H9 (cell line): ENCODE data around the gene SYNE3. TPM values are rescaled to one million over a fixed set of nuclear protein-coding genes. Genes with fewer than 3 reads are reported as not detected.

Source experiments
- DNase-seq: peaks from one replicate; pipeline ENCODE4 v3.0.0-alpha.2; 2017
- H2AFZ ChIP-seq: one replicate; pipeline ENCODE4 v1.6.1; 2013; ENCODE audit warnings: mild to moderate bottlenecking, low read length, control low read depth, moderate library complexity
- H2AK5ac ChIP-seq: 2 replicates; pipeline ENCODE4 v1.6.1; 2013; ENCODE audit warnings: low read length, control low read depth, mixed read lengths; ENCODE audit not compliant: insufficient read length
- H2BK120ac ChIP-seq: one replicate; pipeline ENCODE4 v1.6.1; 2013; ENCODE audit warnings: low read depth, mild to moderate bottlenecking, low read length, control low read depth, inconsistent platforms; ENCODE audit not compliant: poor library complexity, severe bottlenecking
- H2BK12ac ChIP-seq: 2 replicates; pipeline ENCODE4 v1.6.1; 2013; ENCODE audit warnings: low read length, control low read depth, mixed read lengths, low read depth; ENCODE audit not compliant: insufficient read length
- H2BK15ac ChIP-seq: 2 replicates; pipeline ENCODE4 v1.6.1; 2013; ENCODE audit warnings: low read depth, low read length, control low read depth
- H2BK20ac ChIP-seq: one replicate; pipeline ENCODE4 v1.6.1; 2013; ENCODE audit warnings: low read depth, mild to moderate bottlenecking, low read length, control low read depth, inconsistent platforms; ENCODE audit not compliant: poor library complexity, severe bottlenecking
- H2BK5ac ChIP-seq: 2 replicates; pipeline ENCODE4 v1.6.1; 2013; ENCODE audit warnings: low read length, control low read depth, mixed read lengths; ENCODE audit not compliant: insufficient read length
- H3K14ac ChIP-seq: 2 replicates; pipeline ENCODE4 v1.6.1; 2013; ENCODE audit warnings: low read length, control low read depth; ENCODE audit not compliant: insufficient read depth
- H3K18ac ChIP-seq: 2 replicates; pipeline ENCODE4 v1.6.1; 2013; ENCODE audit warnings: low read depth, mild to moderate bottlenecking, mixed read lengths, low read length, control low read depth; ENCODE audit not compliant: insufficient read length
- H3K23ac ChIP-seq: 2 replicates; pipeline ENCODE4 v1.6.1; 2013; ENCODE audit warnings: low read length, control low read depth, mixed read lengths, low read depth; ENCODE audit not compliant: insufficient read length
- H3K23me2 ChIP-seq: 2 replicates; pipeline ENCODE4 v1.6.1; 2013; ENCODE audit warnings: low read depth, mild to moderate bottlenecking, mixed read lengths, low read length, control low read depth; ENCODE audit not compliant: insufficient read length, poor library complexity, severe bottlenecking
- H3K27ac ChIP-seq: 2 replicates; pipeline ENCODE4 v1.5.1; 2013; ENCODE audit warnings: low read length, control low read depth, mixed read lengths, low read depth; ENCODE audit not compliant: insufficient read length
- H3K27me3 ChIP-seq: 2 replicates; pipeline ENCODE4 v1.6.1; 2013; ENCODE audit warnings: low read length, control low read depth, inconsistent platforms; ENCODE audit not compliant: insufficient read depth
- H3K4ac ChIP-seq: 2 replicates; pipeline ENCODE4 v1.6.1; 2013; ENCODE audit warnings: low read depth, mild to moderate bottlenecking, control low read depth, inconsistent platforms, low read length, moderate library complexity
- H3K4me1 ChIP-seq: 2 replicates; pipeline ENCODE4 v1.6.1; 2013; ENCODE audit warnings: low read length, control low read depth, inconsistent platforms; ENCODE audit not compliant: insufficient read depth
- H3K4me2 ChIP-seq: 2 replicates; pipeline ENCODE4 v1.6.1; 2013; ENCODE audit warnings: low read length, control low read depth, mixed read lengths; ENCODE audit not compliant: insufficient read length, insufficient read depth
- H3K56ac ChIP-seq: 2 replicates; pipeline ENCODE4 v1.6.1; 2013; ENCODE audit warnings: low read depth, mild to moderate bottlenecking, mixed read lengths, low read length, control low read depth; ENCODE audit not compliant: insufficient read length
- H3K79me1 ChIP-seq: 2 replicates; pipeline ENCODE4 v1.6.1; 2013; ENCODE audit warnings: low read depth, mild to moderate bottlenecking, moderate library complexity, low read length, control low read depth, inconsistent platforms; ENCODE audit not compliant: insufficient read depth, poor library complexity, severe bottlenecking
- H3K79me2 ChIP-seq: 2 replicates; pipeline ENCODE4 v1.6.1; 2013; ENCODE audit warnings: low read length, control low read depth, inconsistent platforms; ENCODE audit not compliant: insufficient read depth
- H3K9ac ChIP-seq: 2 replicates; pipeline ENCODE4 v1.6.1; 2013; ENCODE audit warnings: low read length, control low read depth, mixed read lengths; ENCODE audit not compliant: insufficient read length; ENCODE audit errors: extremely low read depth
- H3K9me3 ChIP-seq: one replicate; pipeline ENCODE4 v1.6.1; 2013; ENCODE audit warnings: low read depth, low read length, inconsistent platforms; ENCODE audit not compliant: control insufficient read depth
- H3T11ph ChIP-seq: one replicate; pipeline ENCODE4 v1.6.1; 2013; ENCODE audit warnings: mild to moderate bottlenecking, low read length, control low read depth, inconsistent platforms
- H4K20me1 ChIP-seq: one replicate; pipeline ENCODE4 v1.6.1; 2013; ENCODE audit not compliant: control insufficient read depth, insufficient read length, insufficient read depth
- H4K5ac ChIP-seq: 2 replicates; pipeline ENCODE4 v1.6.1; 2013; ENCODE audit warnings: low read depth, mild to moderate bottlenecking, mixed read lengths, low read length, control low read depth; ENCODE audit not compliant: insufficient read length
- H4K8ac ChIP-seq: replicated peaks from 2 replicates; pipeline ENCODE4 v1.6.1; 2013; ENCODE audit warnings: low read length, control low read depth, mixed read lengths, low read depth; ENCODE audit not compliant: insufficient read length
- H4K91ac ChIP-seq: 2 replicates; pipeline ENCODE4 v1.6.1; 2013; ENCODE audit warnings: low read depth, mild to moderate bottlenecking, moderate library complexity, mixed read lengths, low read length, control low read depth; ENCODE audit not compliant: insufficient read length
- H3K27ac Mint-ChIP-seq, 3 experiments: 2 replicates in 2 of 3; 3 replicates in 1 of 3; pipeline ENCODE4 v1.8.0; 2020 to 2021; ENCODE audit warnings: mixed read lengths in 3 of 3, mild to moderate bottlenecking in 1 of 3, moderate library complexity in 1 of 3
- H3K27me3 Mint-ChIP-seq: 2 replicates; pipeline ENCODE4 v1.8.0; 2021; ENCODE audit warnings: low read depth, mild to moderate bottlenecking, moderate library complexity, mixed read lengths
- H3K36me3 Mint-ChIP-seq, 3 experiments: 2 replicates in 2 of 3; 3 replicates in 1 of 3; pipeline ENCODE4 v1.8.0; 2020 to 2021; ENCODE audit warnings: low read depth in 3 of 3, mixed read lengths in 3 of 3; ENCODE audit not compliant: insufficient read depth in 1 of 3
- H3K4me1 Mint-ChIP-seq, 2 experiments: 2 replicates each; pipeline ENCODE4 v1.8.0; 2020; ENCODE audit warnings: mixed read lengths in 2 of 2
- H3K4me3 Mint-ChIP-seq, 2 experiments: 2 replicates in 1 of 2; 3 replicates in 1 of 2; pipeline ENCODE4 v1.8.0; 2020 to 2021; ENCODE audit warnings: mild to moderate bottlenecking in 2 of 2, mixed read lengths in 2 of 2, moderate library complexity in 1 of 2
- H3K9me3 Mint-ChIP-seq, 2 experiments: 2 replicates in 1 of 2; 3 replicates in 1 of 2; pipeline ENCODE4 v1.8.0; 2020; ENCODE audit warnings: mild to moderate bottlenecking in 2 of 2, mixed read lengths in 2 of 2, moderate library complexity in 1 of 2
- WGBS: extraction: QIAGEN DNeasy Blood & Tissue Kit; methylation state at CpG from one replicate; pipeline ENCODE4 v1.1.7; 2013; ENCODE audit warnings: missing lambda C conversion rate, low lambda C conversion rate, mixed read lengths; ENCODE audit not compliant: insufficient read length; ENCODE audit errors: extremely low coverage; 5-methylcytosine and 5-hydroxymethylcytosine counted together
- total RNA-seq: library from RNA; stranded (reverse); gene quantifications from 2 replicates; pipeline ENCODE4 v1.2.1, GENCODE V29; 2021
- TF ChIP-seq, protein P1 (sequence below): fragments of 200-600 bp; sonication (generic); conservative IDR thresholded peaks from 3 replicates; pipeline ENCODE4 v1.8.0; 2021; ENCODE audit warnings: antibody characterized with exemption, mild to moderate bottlenecking

Gene SYNE3
- total RNA-seq, 1 experiment from 2014 or later = 0.11 TPM

DNA sequence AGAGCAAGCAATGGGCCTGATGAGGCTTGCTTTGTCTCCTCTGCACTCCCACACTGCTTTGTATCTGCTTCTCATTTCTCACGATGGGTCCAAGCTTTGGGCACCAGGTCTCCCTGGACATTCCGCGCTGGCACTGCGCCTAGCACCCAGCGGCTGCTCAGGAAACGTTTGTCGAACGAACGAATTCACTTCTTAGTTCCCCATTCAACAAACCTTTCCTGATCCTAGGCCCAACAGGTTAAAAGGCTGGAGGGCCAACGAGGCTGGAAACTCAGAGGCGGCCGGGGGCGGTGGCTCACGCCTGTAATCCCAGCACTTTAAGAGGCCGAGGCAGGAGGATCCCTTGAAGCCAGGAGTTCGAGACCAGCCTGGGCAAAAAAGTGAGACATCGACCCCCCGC lies 17.4 kb upstream of the SYNE3 start:
- Histone ChIP-seq H2AFZ (no peak overlapping the region), H3K27me3 (no peaks in the 10 kb centered on the region), H2AK5ac (no peak overlapping the region), H2BK20ac (no peak overlapping the region), H2BK12ac (no peak overlapping the region), H3K79me2 (peaks cover 49% of the 10 kb centered on the region), H4K20me1 (peaks cover 2% of the 10 kb centered on the region), H3K56ac (no peak overlapping the region), H2BK120ac (no peak overlapping the region), H4K5ac (no peak overlapping the region), H3K9ac (peak overlapping the region; percentile 74), H4K8ac (no peak overlapping the region), H3K4me2 (peak overlapping the region; percentile 92), H3K4ac (no peak overlapping the region), H3K23me2 (peaks cover 9% of the 10 kb centered on the region), H3T11ph (no peak overlapping the region), H3K14ac (no peak overlapping the region), H3K23ac (no peak overlapping the region), H3K79me1 (peaks cover 4% of the 10 kb centered on the region), H3K27ac (no peak overlapping the region), H3K18ac (no peak overlapping the region), H2BK5ac (no peak overlapping the region), H4K91ac (no peak overlapping the region), H3K9me3 (no peaks in the 10 kb centered on the region), H3K4me1 (0 out of 2 replicates have a peak, but pooled peaks cover 2% of the 10 kb centered on the region), H2BK15ac (no peak overlapping the region)
- peaks cover 6% of the 10 kb centered on the region for H3K27me3 Mint-ChIP-seq
- peaks cover 12 to 22% (median 21%) of the 10 kb centered on the region in 3 experiments; a peak in 6 of 7 replicates for H3K36me3 Mint-ChIP-seq
- no peaks in the 10 kb centered on the region; a peak in 1 of 5 replicates for H3K9me3 Mint-ChIP-seq
- no CpG with 5 or more reads among the region's 18 CpGs for WGBS
- TF ChIP-seq, protein P1, sequence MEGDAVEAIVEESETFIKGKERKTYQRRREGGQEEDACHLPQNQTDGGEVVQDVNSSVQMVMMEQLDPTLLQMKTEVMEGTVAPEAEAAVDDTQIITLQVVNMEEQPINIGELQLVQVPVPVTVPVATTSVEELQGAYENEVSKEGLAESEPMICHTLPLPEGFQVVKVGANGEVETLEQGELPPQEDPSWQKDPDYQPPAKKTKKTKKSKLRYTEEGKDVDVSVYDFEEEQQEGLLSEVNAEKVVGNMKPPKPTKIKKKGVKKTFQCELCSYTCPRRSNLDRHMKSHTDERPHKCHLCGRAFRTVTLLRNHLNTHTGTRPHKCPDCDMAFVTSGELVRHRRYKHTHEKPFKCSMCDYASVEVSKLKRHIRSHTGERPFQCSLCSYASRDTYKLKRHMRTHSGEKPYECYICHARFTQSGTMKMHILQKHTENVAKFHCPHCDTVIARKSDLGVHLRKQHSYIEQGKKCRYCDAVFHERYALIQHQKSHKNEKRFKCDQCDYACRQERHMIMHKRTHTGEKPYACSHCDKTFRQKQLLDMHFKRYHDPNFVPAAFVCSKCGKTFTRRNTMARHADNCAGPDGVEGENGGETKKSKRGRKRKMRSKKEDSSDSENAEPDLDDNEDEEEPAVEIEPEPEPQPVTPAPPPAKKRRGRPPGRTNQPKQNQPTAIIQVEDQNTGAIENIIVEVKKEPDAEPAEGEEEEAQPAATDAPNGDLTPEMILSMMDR = no peak
- peak overlapping the region; percentile 95 to 99 for H3K4me3 Mint-ChIP-seq
- peak overlapping the region; percentile 87 to 96 (median 93); a peak in 6 of 7 replicates for H3K27ac Mint-ChIP-seq
- DNase-seq = no peak
- H3K4me1 Mint-ChIP-seq = peaks cover 37 to 45% of the 10 kb centered on the region in 2 experiments
